GM06990 (cell line): ENCODE data around the gene ITIH5.

ENCODE experiments used
- DNase-seq: peaks from one replicate; pipeline ENCODE4 v3.0.0-alpha.2; 2011; ENCODE audit not compliant: insufficient read length; ENCODE audit errors: extremely low read depth
- H3K27me3 ChIP-seq: replicated peaks from 2 replicates; pipeline ENCODE4 v1.6.0; 2011; ENCODE audit warnings: low read length; ENCODE audit not compliant: control insufficient read depth, insufficient read depth
- H3K36me3 ChIP-seq: 2 replicates; pipeline ENCODE4 v1.5.1; 2011; ENCODE audit warnings: low read length; ENCODE audit not compliant: control insufficient read depth, insufficient read depth
- H3K4me3 ChIP-seq: replicated peaks from 2 replicates; pipeline ENCODE4 v1.5.1; 2011; ENCODE audit warnings: low read depth, mild to moderate bottlenecking, control low read depth, low read length
- CTCF ChIP-seq: IDR thresholded peaks from 2 replicates; pipeline ENCODE4 v1.5.1; 2011; ENCODE audit warnings: low read length, control low read depth, mild to moderate bottlenecking, inconsistent platforms; ENCODE audit not compliant: insufficient read depth, poor library complexity, severe bottlenecking

Gene ITIH5

GRCh38 chr10:7707102-7707501 is 40.3 kb upstream of the ITIH5 start:
- no peak for TF ChIP-seq CTCF
- Histone ChIP-seq H3K27me3 (no peaks in the 10 kb centered on the region; the same call in 1 of the 2 replicates), H3K4me3 (no peak overlapping the region), H3K36me3 (no peaks in the 10 kb centered on the region)
- no peak for DNase-seq

- no peaks in the 10 kb centered on the region; the same call in 1 of the 2 replicates for H3K27me3 ChIP-seq
- no peak overlapping the region for H3K4me3 ChIP-seq
- no peak for TF ChIP-seq CTCF
- DNase-seq, result no peak
- no peaks in the 10 kb centered on the region for H3K36me3 ChIP-seq
Measured at GRCh38 chr10:7706534-7707073, 39.8 kb upstream of the ITIH5 start.

GRCh38 chr10:7705341-7705740 is 38.6 kb upstream of the ITIH5 start:
- no peak for DNase-seq
- H3K27me3 ChIP-seq, result no peaks in the 10 kb centered on the region; the same call in 1 of the 2 replicates
- H3K4me3 ChIP-seq, result no peak overlapping the region
- TF ChIP-seq CTCF, result no peak
- H3K36me3 ChIP-seq, result no peaks in the 10 kb centered on the region

GRCh38 chr10:7704071-7705016 is 37.6 kb upstream of the ITIH5 start:
- no peaks in the 10 kb centered on the region for H3K36me3 ChIP-seq
- TF ChIP-seq CTCF, result no peak
- no peak overlapping the region for H3K4me3 ChIP-seq
- DNase-seq, result no peak
- H3K27me3 ChIP-seq, result no peaks in the 10 kb centered on the region; the same call in 1 of the 2 replicates

GRCh38 chr10:7703140-7703539 is 36.4 kb upstream of the ITIH5 start, which contains the start of gene ITIH2:
ITIH2 (plus strand) TSS chr10:7703316; CDS start chr10:7703435, 119 bp downstream.
- no peaks in the 10 kb centered on the region for H3K36me3 ChIP-seq
- TF ChIP-seq CTCF, result no peak
- no peak for DNase-seq
- H3K4me3 ChIP-seq, result no peak within 1 kb of the TSS
- H3K27me3 ChIP-seq, result no peaks in the 10 kb centered on the region; the same call in 1 of the 2 replicates
